ENCODE measurements around the gene SEC63. TPM values are rescaled to one million over a fixed set of nuclear protein-coding genes. Genes with fewer than 3 reads are reported as not detected.
A peak's percentile ranks its signal among the peaks of the same experiment; 100 is the strongest.
"Not testable (repeated sequence)": the region's sequence is repeated elsewhere in the genome, so short reads cannot be mapped to it uniquely, and the experiment has no call there.

Gene SEC63
- total RNA-seq, 3 donors from 2014 or later (not counting 1 experiment from before 2014, with no cell fraction given), result 84.4 to 104 (median 90.4) TPM

DNA sequence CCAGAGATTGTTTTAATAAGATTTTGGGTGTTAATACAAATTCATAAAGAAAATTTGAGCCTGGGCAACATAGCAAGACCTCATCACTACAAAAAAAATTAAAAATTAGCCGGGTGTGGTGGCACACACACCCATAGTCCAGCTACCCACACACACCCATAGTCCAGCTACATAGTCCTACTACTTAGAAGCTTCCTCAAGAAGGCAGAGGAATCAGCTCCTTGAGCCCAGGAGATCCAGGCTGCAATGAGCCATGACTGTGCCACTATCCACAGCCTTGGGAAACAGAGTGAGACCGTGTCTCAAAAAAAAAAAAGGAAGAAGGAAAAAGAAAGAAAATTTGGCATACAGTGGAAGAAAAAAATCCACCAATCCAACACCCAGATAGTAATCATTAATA is 16.8 kb downstream of the SEC63 start:
- H3K27ac ChIP-seq (ENCODE audit: low read length), result no peak overlapping the region
- no peak for DNase-seq
- TF ChIP-seq, protein P1, sequence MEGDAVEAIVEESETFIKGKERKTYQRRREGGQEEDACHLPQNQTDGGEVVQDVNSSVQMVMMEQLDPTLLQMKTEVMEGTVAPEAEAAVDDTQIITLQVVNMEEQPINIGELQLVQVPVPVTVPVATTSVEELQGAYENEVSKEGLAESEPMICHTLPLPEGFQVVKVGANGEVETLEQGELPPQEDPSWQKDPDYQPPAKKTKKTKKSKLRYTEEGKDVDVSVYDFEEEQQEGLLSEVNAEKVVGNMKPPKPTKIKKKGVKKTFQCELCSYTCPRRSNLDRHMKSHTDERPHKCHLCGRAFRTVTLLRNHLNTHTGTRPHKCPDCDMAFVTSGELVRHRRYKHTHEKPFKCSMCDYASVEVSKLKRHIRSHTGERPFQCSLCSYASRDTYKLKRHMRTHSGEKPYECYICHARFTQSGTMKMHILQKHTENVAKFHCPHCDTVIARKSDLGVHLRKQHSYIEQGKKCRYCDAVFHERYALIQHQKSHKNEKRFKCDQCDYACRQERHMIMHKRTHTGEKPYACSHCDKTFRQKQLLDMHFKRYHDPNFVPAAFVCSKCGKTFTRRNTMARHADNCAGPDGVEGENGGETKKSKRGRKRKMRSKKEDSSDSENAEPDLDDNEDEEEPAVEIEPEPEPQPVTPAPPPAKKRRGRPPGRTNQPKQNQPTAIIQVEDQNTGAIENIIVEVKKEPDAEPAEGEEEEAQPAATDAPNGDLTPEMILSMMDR (IDR thresholded peaks at IDR 0.05), result no peak
- intact Hi-C loops (cut with micrococcal nuclease), result no loop called here
- no peaks in the 10 kb centered on the region for H3K27me3 Mint-ChIP-seq (ENCODE audit: low read depth in 2 of 2)
- no peaks in the 10 kb centered on the region for H3K4me1 ChIP-seq (ENCODE audit: control insufficient read depth, insufficient read depth, low read length)
- no peaks in the 10 kb centered on the region for H3K9me3 Mint-ChIP-seq
- no peak overlapping the region for H3K4me3 Mint-ChIP-seq
- H3K27me3 ChIP-seq (ENCODE audit: control insufficient read depth, insufficient read depth, low read length), result no peaks in the 10 kb centered on the region
- no peaks in the 10 kb centered on the region for H3K36me3 Mint-ChIP-seq
- no peaks in the 10 kb centered on the region for H3K36me3 ChIP-seq (ENCODE audit: control insufficient read depth, insufficient read depth, low read length)
- peak overlapping the region in 1 of 2 donors; percentile 4 for H3K27ac Mint-ChIP-seq
- H3K4me1 Mint-ChIP-seq, result peaks cover 45 to 57% of the 10 kb centered on the region in 2 donors
- ATAC-seq, result no peak
- H3K4me3 ChIP-seq (ENCODE audit: low read length), result no peak overlapping the region
- 94% methylated on average over 1 of the region's 2 CpGs for WGBS (ENCODE audit: insufficient coverage)
- H3K9me3 ChIP-seq (ENCODE audit: control insufficient read depth, insufficient read depth, low read length), result no peaks in the 10 kb centered on the region

DNA sequence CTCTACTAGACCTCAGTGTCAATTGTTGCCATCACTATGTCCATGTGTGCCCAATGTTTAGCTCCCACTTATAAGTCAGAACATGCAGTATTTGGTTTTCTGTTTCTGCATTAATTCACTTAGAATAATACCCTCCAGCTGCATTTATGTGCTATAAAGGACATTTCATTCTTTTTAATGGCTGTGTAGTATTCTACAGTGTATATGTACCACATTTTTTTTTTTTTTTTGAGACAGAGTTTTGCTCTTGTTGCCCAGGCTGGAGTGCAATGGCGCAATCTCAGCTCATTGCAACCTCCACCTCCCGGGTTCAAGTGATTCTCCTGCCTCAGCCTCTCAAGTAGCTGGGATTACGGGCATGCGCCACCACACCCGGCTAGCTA is 21.1 kb downstream of the SEC63 start:
- ATAC-seq; H3K36me3 ChIP-seq (ENCODE audit: control insufficient read depth, insufficient read depth, low read length); DNase-seq; H3K4me1 ChIP-seq (ENCODE audit: control insufficient read depth, insufficient read depth, low read length); H3K36me3 Mint-ChIP-seq; H3K27me3 Mint-ChIP-seq (ENCODE audit: low read depth in 2 of 2); H3K4me3 Mint-ChIP-seq; H3K27ac ChIP-seq (ENCODE audit: low read length); H3K9me3 ChIP-seq (ENCODE audit: control insufficient read depth, insufficient read depth, low read length); H3K9me3 Mint-ChIP-seq; H3K4me3 ChIP-seq (ENCODE audit: low read length); H3K27ac Mint-ChIP-seq; H3K27me3 ChIP-seq (ENCODE audit: control insufficient read depth, insufficient read depth, low read length); intact Hi-C loops (cut with micrococcal nuclease): not testable (repeated sequence)
- WGBS (ENCODE audit: insufficient coverage), result 100% methylated on average over 4 of the region's 5 CpGs
- H3K4me1 Mint-ChIP-seq, result peaks cover 37 to 44% of the 10 kb centered on the region in 2 donors

DNA sequence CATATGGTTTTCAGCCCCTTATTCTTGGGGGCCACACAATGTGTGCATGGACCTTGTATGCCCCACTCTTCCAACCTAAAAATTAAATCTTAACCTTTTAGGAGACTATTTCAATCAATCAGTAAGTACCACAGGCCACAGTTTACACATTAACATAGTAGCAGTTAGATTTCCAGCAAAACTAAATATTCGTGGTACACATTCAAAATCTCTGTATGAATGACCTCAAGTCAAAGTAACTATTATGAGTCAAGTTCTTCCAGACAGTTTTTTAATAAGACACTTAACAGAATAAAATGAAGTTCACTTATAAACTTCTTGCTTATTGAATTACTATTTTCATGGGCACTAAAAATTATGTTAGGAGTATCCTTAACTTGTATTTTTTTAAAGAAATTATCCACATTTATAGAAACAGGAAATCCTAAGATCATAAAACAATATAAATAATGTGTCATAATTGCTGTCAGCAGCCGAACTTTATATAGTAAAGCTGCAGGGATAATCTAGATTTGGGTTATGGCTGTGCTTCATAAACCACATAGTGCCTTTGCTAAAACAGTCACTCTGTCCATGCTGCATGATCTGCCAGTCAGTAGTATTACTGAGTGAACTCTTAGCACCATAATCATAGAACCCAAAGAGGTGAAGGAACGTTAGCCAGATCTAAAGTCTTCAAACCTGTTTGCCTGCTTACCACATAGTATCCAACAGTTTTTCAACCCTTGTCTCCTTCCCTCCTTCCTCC is 21.7 kb downstream of the SEC63 start:
- intact Hi-C loops (cut with micrococcal nuclease), result no loop called here
- Histone ChIP-seq H3K36me3 (ENCODE audit: control insufficient read depth, insufficient read depth, low read length) (no peaks in the 10 kb centered on the region), H3K27me3 (ENCODE audit: control insufficient read depth, insufficient read depth, low read length) (no peaks in the 10 kb centered on the region), H3K4me3 (ENCODE audit: low read length) (no peak overlapping the region), H3K9me3 (ENCODE audit: control insufficient read depth, insufficient read depth, low read length) (no peaks in the 10 kb centered on the region), H3K4me1 (ENCODE audit: control insufficient read depth, insufficient read depth, low read length) (no peaks in the 10 kb centered on the region), H3K27ac (ENCODE audit: low read length) (no peak overlapping the region)
- Mint-ChIP-seq H3K27ac (no peak overlapping the region), H3K36me3 (no peaks in the 10 kb centered on the region), H3K9me3 (no peaks in the 10 kb centered on the region), H3K4me1 (peaks cover 36 to 45% of the 10 kb centered on the region in 2 donors), H3K27me3 (ENCODE audit: low read depth in 2 of 2) (no peaks in the 10 kb centered on the region), H3K4me3 (no peak overlapping the region)
- DNase-seq, result no peak
- TF ChIP-seq, protein P1 (IDR thresholded peaks at IDR 0.05), result no peak
- ATAC-seq, result no peak
- 63% methylated on average over 3 of the region's 3 CpGs for WGBS (ENCODE audit: insufficient coverage)

- H3K4me1 ChIP-seq (ENCODE audit: control insufficient read depth, insufficient read depth, low read length); H3K27me3 ChIP-seq (ENCODE audit: control insufficient read depth, insufficient read depth, low read length); H3K36me3 ChIP-seq (ENCODE audit: control insufficient read depth, insufficient read depth, low read length); H3K4me3 ChIP-seq (ENCODE audit: low read length); H3K9me3 ChIP-seq (ENCODE audit: control insufficient read depth, insufficient read depth, low read length); H3K36me3 Mint-ChIP-seq; DNase-seq; ATAC-seq; H3K27me3 Mint-ChIP-seq (ENCODE audit: low read depth in 2 of 2); intact Hi-C loops (cut with micrococcal nuclease); H3K4me3 Mint-ChIP-seq; H3K27ac Mint-ChIP-seq; H3K27ac ChIP-seq (ENCODE audit: low read length); H3K9me3 Mint-ChIP-seq: not testable (repeated sequence)
- WGBS (ENCODE audit: insufficient coverage), result 94% methylated on average over 22 of the region's 35 CpGs
- H3K4me1 Mint-ChIP-seq, result peaks cover 20 to 35% of the 10 kb centered on the region in 2 donors
These were observed 23.8 kb downstream of the SEC63 start for GRCh38 chr6:107934229-107934628.
